Lower leg skin (tissue), 3 donors: ENCODE data around the gene TUBGCP3.

Experiments used
- POLR2A ChIP-seq, 2 donors: fragments of 450-650 bp; IDR thresholded peaks; one replicate each; pipeline ENCODE4 v1.6.1; 2016 to 2017; ENCODE audit warnings: antibody characterized with exemption in 2 of 2, mild to moderate bottlenecking in 1 of 2, moderate library complexity in 1 of 2
- TF ChIP-seq, protein P1 (sequence below), 3 donors: fragments of 450-650 bp; IDR thresholded peaks; one replicate each; pipeline ENCODE4 v1.5.1; 2016; ENCODE audit warnings: antibody characterized with exemption in 3 of 3, mild to moderate bottlenecking in 3 of 3, moderate library complexity in 2 of 3

DNA sequence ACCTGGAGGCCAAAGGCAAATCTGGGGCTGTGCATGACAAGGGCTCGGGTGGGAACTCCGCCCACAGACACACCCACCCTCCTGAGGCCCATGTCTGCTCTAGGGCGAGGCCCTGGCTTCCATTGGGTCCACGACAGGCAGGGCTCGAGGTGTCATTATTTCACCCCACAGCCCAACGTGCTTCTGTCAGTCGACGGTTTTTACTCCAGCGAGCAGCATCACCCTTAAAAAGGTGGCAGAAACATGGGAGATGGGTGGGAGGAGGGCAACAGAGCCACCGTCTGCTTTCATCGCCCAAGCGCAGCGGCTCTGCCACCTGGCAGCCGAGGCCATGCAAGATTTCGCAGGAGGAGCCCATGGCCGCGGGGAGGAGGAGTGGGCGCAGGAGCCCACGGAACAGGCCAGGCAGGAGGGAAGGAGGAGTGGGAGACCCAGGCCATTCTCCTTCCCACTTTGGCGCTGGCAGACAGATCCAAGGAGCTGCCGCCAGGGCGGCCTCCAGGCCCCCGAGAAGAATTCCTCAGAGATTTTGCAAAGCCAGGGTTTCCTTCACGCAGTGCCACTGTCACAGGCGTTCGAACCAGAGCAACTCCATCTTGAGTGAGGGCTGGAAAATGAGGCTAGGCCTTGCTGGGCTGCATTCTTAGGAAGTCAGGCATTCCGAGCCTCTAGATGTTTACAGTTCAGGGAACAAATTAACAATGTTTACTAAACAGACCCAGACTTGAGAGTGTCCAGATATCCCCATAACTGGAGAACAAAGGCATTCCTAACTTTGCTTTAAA lies 49.3 kb upstream of the TUBGCP3 start:
- no peak for TF ChIP-seq POLR2A (IDR thresholded peaks at IDR 0.05)
- TF ChIP-seq, protein P1, sequence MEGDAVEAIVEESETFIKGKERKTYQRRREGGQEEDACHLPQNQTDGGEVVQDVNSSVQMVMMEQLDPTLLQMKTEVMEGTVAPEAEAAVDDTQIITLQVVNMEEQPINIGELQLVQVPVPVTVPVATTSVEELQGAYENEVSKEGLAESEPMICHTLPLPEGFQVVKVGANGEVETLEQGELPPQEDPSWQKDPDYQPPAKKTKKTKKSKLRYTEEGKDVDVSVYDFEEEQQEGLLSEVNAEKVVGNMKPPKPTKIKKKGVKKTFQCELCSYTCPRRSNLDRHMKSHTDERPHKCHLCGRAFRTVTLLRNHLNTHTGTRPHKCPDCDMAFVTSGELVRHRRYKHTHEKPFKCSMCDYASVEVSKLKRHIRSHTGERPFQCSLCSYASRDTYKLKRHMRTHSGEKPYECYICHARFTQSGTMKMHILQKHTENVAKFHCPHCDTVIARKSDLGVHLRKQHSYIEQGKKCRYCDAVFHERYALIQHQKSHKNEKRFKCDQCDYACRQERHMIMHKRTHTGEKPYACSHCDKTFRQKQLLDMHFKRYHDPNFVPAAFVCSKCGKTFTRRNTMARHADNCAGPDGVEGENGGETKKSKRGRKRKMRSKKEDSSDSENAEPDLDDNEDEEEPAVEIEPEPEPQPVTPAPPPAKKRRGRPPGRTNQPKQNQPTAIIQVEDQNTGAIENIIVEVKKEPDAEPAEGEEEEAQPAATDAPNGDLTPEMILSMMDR (IDR thresholded peaks at IDR 0.05) = no peak
